Activated T-cell treated with anti-CD3 and anti-CD28 coated beads, Interleukin-2, amount 50 U/mL, for 4 hours (primary cell): ENCODE data around the gene VCL. TPM values are rescaled to one million over a fixed set of nuclear protein-coding genes. Genes with fewer than 3 reads are reported as not detected.
A peak's percentile ranks its signal among the peaks of the same experiment; 100 is the strongest.

ENCODE experiments used
- ATAC-seq, 2 donors: fragments of 200-7000 bp; cut with Tn5 transposase; one replicate each; pipeline ENCODE4 v1.10.0; 2021
- DNase-seq: peaks from one replicate; pipeline ENCODE4 v3.0.0-alpha.2; 2020
- H3K27me3 Mint-ChIP-seq: one replicate; pipeline ENCODE4 v1.8.0; 2021; ENCODE audit warnings: low read depth, mixed read lengths
- H3K36me3 Mint-ChIP-seq: one replicate; pipeline ENCODE4 v1.8.0; 2022; ENCODE audit warnings: mixed read lengths; ENCODE audit not compliant: insufficient read depth
- H3K4me1 Mint-ChIP-seq: one replicate; pipeline ENCODE4 v1.8.0; 2021; ENCODE audit warnings: low read depth, mixed read lengths
- H3K4me3 Mint-ChIP-seq: one replicate; pipeline ENCODE4 v1.8.0; 2021; ENCODE audit warnings: mild to moderate bottlenecking, moderate library complexity, mixed read lengths
- H3K9me3 Mint-ChIP-seq: one replicate; pipeline ENCODE4 v1.8.0; 2021; ENCODE audit warnings: mixed read lengths
- total RNA-seq, 3 donors: library from RNA; stranded (reverse); gene quantifications; one replicate each; pipeline ENCODE4 v1.2.1, GENCODE V29; 2021

VCL gene
- total RNA-seq, 3 donors from 2014 or later = 12.4 to 16.3 (median 14.7) TPM

GRCh38 chr10:74097776-74098175 is 99.9 kb downstream of the VCL start:
- ATAC-seq = no peak

GRCh38 chr10:74099420-74099819 is 101.5 kb downstream of the VCL start:
- DNase-seq (no peak), ATAC-seq (no peak)
- Mint-ChIP-seq H3K4me1 (no peaks in the 10 kb centered on the region), H3K27me3 (no peaks in the 10 kb centered on the region), H3K9me3 (no peaks in the 10 kb centered on the region), H3K36me3 (peaks cover 46% of the 10 kb centered on the region), H3K4me3 (no peak overlapping the region)

More at GRCh38 chr10:74097776-74098175, 99.9 kb downstream of the VCL start:
- H3K36me3 Mint-ChIP-seq = peaks cover 40% of the 10 kb centered on the region
- no peaks in the 10 kb centered on the region for H3K4me1 Mint-ChIP-seq
- H3K4me3 Mint-ChIP-seq = no peak overlapping the region
- no peaks in the 10 kb centered on the region for H3K9me3 Mint-ChIP-seq
- no peaks in the 10 kb centered on the region for H3K27me3 Mint-ChIP-seq
- no peak for DNase-seq

DNA sequence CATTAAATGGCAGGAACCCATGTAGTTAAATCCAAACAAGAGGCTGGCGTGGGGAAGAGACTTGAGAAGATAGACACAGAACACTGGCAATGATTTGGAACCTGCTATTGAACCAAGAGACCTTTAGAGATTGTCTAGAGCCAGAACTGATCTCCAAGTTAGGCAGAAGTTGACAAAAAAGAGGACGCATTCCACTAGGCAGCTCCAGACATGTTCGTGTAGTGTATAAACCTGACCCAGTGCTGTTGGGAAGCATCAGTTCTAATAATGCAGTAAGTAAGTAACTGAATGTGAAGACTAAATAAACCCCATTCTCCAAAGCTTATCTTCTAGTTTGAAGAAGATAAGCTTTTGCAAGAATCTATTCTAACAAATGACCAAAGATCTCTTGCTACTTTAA is 101.9 kb downstream of the VCL start:
- Mint-ChIP-seq H3K4me1 (no peaks in the 10 kb centered on the region), H3K27me3 (no peaks in the 10 kb centered on the region), H3K36me3 (peaks cover 50% of the 10 kb centered on the region), H3K9me3 (no peaks in the 10 kb centered on the region), H3K4me3 (no peak overlapping the region)
- no peak for ATAC-seq
- DNase-seq = no peak

DNA sequence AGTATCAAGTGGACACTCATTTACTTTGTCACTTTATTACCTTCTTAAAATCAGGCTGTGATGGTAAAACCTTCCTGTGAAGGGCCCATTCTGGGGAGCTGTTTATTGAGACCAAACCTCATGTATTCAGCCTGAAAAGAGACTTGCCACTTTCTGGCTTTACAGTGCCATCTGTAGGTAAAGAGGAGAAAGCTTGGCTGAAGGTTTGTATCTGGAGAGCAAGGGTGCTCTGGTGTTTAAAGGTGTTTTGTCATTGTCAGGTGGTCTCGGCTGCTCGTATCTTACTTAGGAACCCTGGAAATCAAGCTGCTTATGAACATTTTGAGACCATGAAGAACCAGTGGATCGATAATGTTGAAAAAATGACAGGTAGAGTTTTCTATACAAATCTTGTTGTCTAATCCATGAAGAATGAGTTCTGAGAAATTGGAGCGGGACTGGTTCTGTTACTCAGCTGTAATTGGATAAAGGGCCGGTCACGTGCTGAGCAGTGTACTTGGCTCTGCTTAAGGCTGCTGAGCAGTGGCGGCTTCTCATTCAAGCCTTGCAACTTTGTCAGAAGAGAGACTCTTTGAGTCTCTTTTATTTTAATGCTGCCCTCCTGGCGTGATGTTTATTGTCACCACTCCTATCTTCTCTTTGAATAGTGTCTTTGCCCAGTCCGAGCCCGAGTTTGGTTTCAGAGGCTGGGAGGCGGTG is 105.8 kb downstream of the VCL start:
- no peak for DNase-seq
- Mint-ChIP-seq H3K4me1 (no peaks in the 10 kb centered on the region), H3K4me3 (no peak overlapping the region), H3K9me3 (no peaks in the 10 kb centered on the region), H3K36me3 (peaks cover 45% of the 10 kb centered on the region), H3K27me3 (no peaks in the 10 kb centered on the region)
- ATAC-seq = no peak

- Mint-ChIP-seq H3K9me3 (no peaks in the 10 kb centered on the region), H3K4me3 (no peak overlapping the region), H3K27me3 (no peaks in the 10 kb centered on the region), H3K36me3 (peaks cover 43% of the 10 kb centered on the region), H3K4me1 (no peaks in the 10 kb centered on the region)
- ATAC-seq (no peak), DNase-seq (no peak)
Measured at GRCh38 chr10:74104480-74104879, 106.6 kb downstream of the VCL start.

GRCh38 chr10:74104996-74105395 is 107.1 kb downstream of the VCL start:
- H3K9me3 Mint-ChIP-seq = no peaks in the 10 kb centered on the region
- ATAC-seq (no peak), DNase-seq (no peak)
- no peaks in the 10 kb centered on the region for H3K27me3 Mint-ChIP-seq
- H3K4me1 Mint-ChIP-seq = no peaks in the 10 kb centered on the region
- no peak overlapping the region for H3K4me3 Mint-ChIP-seq
- H3K36me3 Mint-ChIP-seq = peaks cover 43% of the 10 kb centered on the region

GRCh38 chr10:74107391-74107790 is 109.5 kb downstream of the VCL start:
- no peak for ATAC-seq
- DNase-seq = no peak
- no peaks in the 10 kb centered on the region for H3K4me1 Mint-ChIP-seq
- peaks cover 51% of the 10 kb centered on the region for H3K36me3 Mint-ChIP-seq
- no peaks in the 10 kb centered on the region for H3K27me3 Mint-ChIP-seq
- no peaks in the 10 kb centered on the region for H3K9me3 Mint-ChIP-seq
- no peak overlapping the region for H3K4me3 Mint-ChIP-seq

GRCh38 chr10:74109452-74109851 is 111.5 kb downstream of the VCL start:
- Mint-ChIP-seq H3K27me3 (no peaks in the 10 kb centered on the region), H3K36me3 (peaks cover 55% of the 10 kb centered on the region), H3K4me3 (no peak overlapping the region), H3K9me3 (no peaks in the 10 kb centered on the region), H3K4me1 (no peaks in the 10 kb centered on the region)
- ATAC-seq = no peak
- no peak for DNase-seq

DNA sequence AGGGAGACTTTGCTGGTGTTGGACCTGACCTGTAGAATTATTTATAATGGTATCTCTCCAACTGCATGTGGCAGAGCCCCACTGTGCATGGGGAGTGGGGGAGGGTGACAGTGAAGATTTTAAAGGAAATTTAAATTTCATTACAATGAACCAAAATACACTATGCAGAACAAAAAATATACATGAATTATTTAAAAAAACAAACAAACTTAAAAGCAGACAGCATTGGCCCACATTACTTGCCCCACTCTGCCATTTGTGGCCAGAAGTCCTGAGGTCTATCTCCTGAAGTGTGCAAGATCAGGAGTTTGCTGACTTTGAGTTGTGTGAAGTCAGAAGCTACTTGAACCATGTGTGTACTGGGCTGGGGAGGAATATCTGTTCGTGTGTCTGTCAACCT is 112.2 kb downstream of the VCL start:
- no peaks in the 10 kb centered on the region for H3K27me3 Mint-ChIP-seq
- H3K4me3 Mint-ChIP-seq = no peak overlapping the region
- H3K4me1 Mint-ChIP-seq = no peaks in the 10 kb centered on the region
- H3K36me3 Mint-ChIP-seq = peaks cover 53% of the 10 kb centered on the region
- H3K9me3 Mint-ChIP-seq = no peaks in the 10 kb centered on the region
- ATAC-seq = no peak
- no peak for DNase-seq

GRCh38 chr10:74111799-74112198 is 113.9 kb downstream of the VCL start:
- ATAC-seq (no peak), DNase-seq (no peak)
- Mint-ChIP-seq H3K36me3 (peaks cover 49% of the 10 kb centered on the region), H3K4me3 (no peak overlapping the region), H3K27me3 (no peaks in the 10 kb centered on the region), H3K4me1 (no peaks in the 10 kb centered on the region), H3K9me3 (no peaks in the 10 kb centered on the region)

DNA sequence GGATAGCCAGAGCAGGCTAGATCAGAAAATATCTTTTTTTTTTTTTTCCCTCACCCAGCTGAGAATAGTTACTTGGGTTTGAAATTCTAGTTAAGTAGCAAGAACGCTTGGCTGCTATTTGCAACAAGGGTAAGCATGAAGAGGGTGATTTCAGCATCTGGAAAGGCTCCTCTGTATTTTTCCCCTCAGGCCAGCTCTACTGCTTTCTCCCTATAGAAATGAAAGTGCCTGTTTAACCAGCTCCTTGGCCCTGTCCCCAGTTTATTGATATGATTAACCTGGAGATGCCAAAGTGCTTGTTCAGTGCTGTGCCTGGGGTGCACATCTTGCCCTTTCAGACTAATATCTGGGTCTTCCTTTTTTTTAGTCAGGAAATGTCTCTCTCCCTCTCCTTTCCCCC is 115.6 kb downstream of the VCL start:
- Mint-ChIP-seq H3K4me3 (no peak overlapping the region), H3K36me3 (peaks cover 45% of the 10 kb centered on the region), H3K4me1 (peaks cover 2% of the 10 kb centered on the region), H3K27me3 (no peaks in the 10 kb centered on the region), H3K9me3 (no peaks in the 10 kb centered on the region)
- ATAC-seq (no peak), DNase-seq (no peak)

- Mint-ChIP-seq H3K36me3 (peaks cover 50% of the 10 kb centered on the region), H3K4me3 (no peak overlapping the region), H3K9me3 (no peaks in the 10 kb centered on the region), H3K4me1 (peaks cover 2% of the 10 kb centered on the region), H3K27me3 (no peaks in the 10 kb centered on the region)
- ATAC-seq = no peak
- no peak for DNase-seq
Measured at GRCh38 chr10:74114041-74114448, 116.1 kb downstream of the VCL start.

DNA sequence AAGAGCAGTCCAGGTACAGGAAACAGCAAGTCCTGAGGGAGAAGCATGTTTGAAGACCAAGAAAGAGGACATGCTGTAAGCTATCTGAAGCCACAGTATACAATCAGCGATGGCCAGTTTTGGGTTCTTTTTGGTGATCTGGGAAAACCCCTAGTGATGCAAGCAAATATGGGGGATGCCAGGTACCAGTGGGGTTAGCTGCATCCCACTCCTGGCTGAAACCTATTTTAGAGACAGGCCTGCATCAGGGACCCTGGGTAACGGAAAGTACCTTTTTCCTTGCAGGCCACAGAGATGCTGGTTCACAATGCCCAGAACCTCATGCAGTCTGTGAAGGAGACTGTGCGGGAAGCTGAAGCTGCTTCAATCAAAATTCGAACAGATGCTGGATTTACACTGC is 119.8 kb downstream of the VCL start:
- peaks cover 50% of the 10 kb centered on the region for H3K36me3 Mint-ChIP-seq
- no peak overlapping the region for H3K4me3 Mint-ChIP-seq
- ATAC-seq = peak in 1 of 2 donors; percentile 32
- H3K9me3 Mint-ChIP-seq = no peaks in the 10 kb centered on the region
- H3K27me3 Mint-ChIP-seq = no peaks in the 10 kb centered on the region
- DNase-seq = no peak
- peaks cover 2% of the 10 kb centered on the region for H3K4me1 Mint-ChIP-seq

- no peaks in the 10 kb centered on the region for H3K27me3 Mint-ChIP-seq
- peaks cover 2% of the 10 kb centered on the region for H3K4me1 Mint-ChIP-seq
- DNase-seq = no peak
- no peak for ATAC-seq
- H3K36me3 Mint-ChIP-seq = peaks cover 49% of the 10 kb centered on the region
- H3K4me3 Mint-ChIP-seq = no peak overlapping the region
- H3K9me3 Mint-ChIP-seq = no peaks in the 10 kb centered on the region
Measured at GRCh38 chr10:74118804-74119203, 120.9 kb downstream of the VCL start.

- peaks cover 42% of the 10 kb centered on the region for H3K36me3 Mint-ChIP-seq
Measured at GRCh38 chr10:74120911-74121310, 123.0 kb downstream of the VCL start.

More at GRCh38 chr10:74120911-74121310, 123.0 kb downstream of the VCL start:
- Mint-ChIP-seq H3K9me3 (no peaks in the 10 kb centered on the region), H3K4me1 (peaks cover 2% of the 10 kb centered on the region), H3K27me3 (no peaks in the 10 kb centered on the region), H3K4me3 (no peak overlapping the region)
- ATAC-seq = no peak
- DNase-seq = no peak
